PC-9 (cell line): ENCODE data around the gene PMPCA. TPM values are rescaled to one million over a fixed set of nuclear protein-coding genes. Genes with fewer than 3 reads are reported as not detected.

Source experiments
- BruUV-seq: library from RNA; stranded (reverse); fragments of 400-500 nt; replicated peaks from 2 replicates; lab custom pipeline; 2021; lab: Mats Ljungman, UMichigan
- CTCF ChIA-PET: fragments of 300-600 bp; sonication (Branson Sonifier 250); formaldehyde crosslinking; loops from one replicate; lab custom pipeline; 2022; ENCODE audit warnings: antibody characterized with exemption; lab: Charles Lee
- POLR2A ChIA-PET: fragments of 300-600 bp; sonication (Branson Sonifier 250); formaldehyde crosslinking; loops from one replicate; lab custom pipeline; 2022; ENCODE audit warnings: antibody characterized with exemption; ENCODE audit not compliant: unreplicated experiment; lab: Charles Lee
- DNase-seq, 2 experiments: peaks; one replicate each; pipeline versions ENCODE4 v3.0.0 to v3.0.0-alpha.2; 2015 to 2022; ENCODE audit warnings: mixed read lengths in 1 of 2
- H2AFZ ChIP-seq: fragments of 200-600 bp; sonication (generic); 2 replicates; pipeline ENCODE4 v1.8.1; 2017; ENCODE audit warnings: antibody characterized with exemption
- H3F3A ChIP-seq: fragments of 200-600 bp; sonication (generic); 2 replicates; pipeline ENCODE4 v1.8.1; 2017; ENCODE audit warnings: antibody characterized with exemption, mild to moderate bottlenecking, low read depth; ENCODE audit not compliant: insufficient read depth
- H3K27ac ChIP-seq: fragments of 200-600 bp; sonication (generic); 2 replicates; pipeline ENCODE4 v1.6.1; 2016; ENCODE audit warnings: mixed run types
- H3K27me3 ChIP-seq: fragments of 200-600 bp; sonication (generic); 2 replicates; pipeline ENCODE4 v1.6.1; 2016; ENCODE audit warnings: low read depth, mixed run types; ENCODE audit not compliant: insufficient read depth
- H3K36me3 ChIP-seq: fragments of 200-600 bp; sonication (generic); 2 replicates; pipeline ENCODE4 v1.6.1; 2016; ENCODE audit warnings: low read depth, mixed run types
- H3K4me1 ChIP-seq: fragments of 200-600 bp; sonication (generic); replicated peaks from 2 replicates; pipeline ENCODE4 v1.6.1; 2016; ENCODE audit warnings: mixed run types; ENCODE audit not compliant: insufficient read depth
- H3K4me2 ChIP-seq: fragments of 200-600 bp; sonication (generic); 2 replicates; pipeline ENCODE4 v1.6.1; 2017; ENCODE audit warnings: mixed run types
- H3K4me3 ChIP-seq: fragments of 200-600 bp; sonication (generic); 2 replicates; pipeline ENCODE4 v1.6.1; 2016; ENCODE audit warnings: mixed run types
- H3K79me2 ChIP-seq: fragments of 200-600 bp; sonication (generic); 2 replicates; pipeline ENCODE4 v1.6.1; 2017; ENCODE audit warnings: low read depth, mixed run types
- H3K9me2 ChIP-seq: fragments of 200-600 bp; sonication (generic); 2 replicates; pipeline ENCODE4 v1.8.1; 2017; ENCODE audit warnings: mild to moderate bottlenecking; ENCODE audit not compliant: insufficient read depth
- H3K9me3 ChIP-seq: fragments of 200-600 bp; sonication (generic); 2 replicates; pipeline ENCODE4 v1.8.1; 2016; ENCODE audit warnings: low read depth; ENCODE audit not compliant: insufficient read depth
- H4K20me1 ChIP-seq: fragments of 200-600 bp; sonication (generic); 2 replicates; pipeline ENCODE4 v1.8.1; 2017; ENCODE audit not compliant: insufficient read depth
- EZH2 ChIP-seq: fragments of 200-600 bp; sonication (generic); IDR thresholded peaks from 2 replicates; pipeline ENCODE4 v1.8.0; 2017; ENCODE audit warnings: antibody characterized with exemption, low read depth
- intact Hi-C: fragments of 100-400 bp; cut with micrococcal nuclease; formaldehyde crosslinking; loops from one replicate; pipeline ENCODE4 v1.10.0; 2022; ENCODE audit not compliant: unreplicated experiment
- total RNA-seq: library from RNA; stranded (reverse); gene quantifications from 2 replicates; pipeline ENCODE4 v1.2.3, GENCODE V29; 2021
- TF ChIP-seq, protein P1 (sequence below): fragments of 200-600 bp; sonication (generic); conservative IDR thresholded peaks from 2 replicates; pipeline ENCODE4 v1.6.1; 2017; ENCODE audit warnings: mixed run types, antibody characterized with exemption, mild to moderate bottlenecking, moderate library complexity

The PMPCA gene
- total RNA-seq, 1 experiment from 2014 or later = 78.1 TPM

DNA sequence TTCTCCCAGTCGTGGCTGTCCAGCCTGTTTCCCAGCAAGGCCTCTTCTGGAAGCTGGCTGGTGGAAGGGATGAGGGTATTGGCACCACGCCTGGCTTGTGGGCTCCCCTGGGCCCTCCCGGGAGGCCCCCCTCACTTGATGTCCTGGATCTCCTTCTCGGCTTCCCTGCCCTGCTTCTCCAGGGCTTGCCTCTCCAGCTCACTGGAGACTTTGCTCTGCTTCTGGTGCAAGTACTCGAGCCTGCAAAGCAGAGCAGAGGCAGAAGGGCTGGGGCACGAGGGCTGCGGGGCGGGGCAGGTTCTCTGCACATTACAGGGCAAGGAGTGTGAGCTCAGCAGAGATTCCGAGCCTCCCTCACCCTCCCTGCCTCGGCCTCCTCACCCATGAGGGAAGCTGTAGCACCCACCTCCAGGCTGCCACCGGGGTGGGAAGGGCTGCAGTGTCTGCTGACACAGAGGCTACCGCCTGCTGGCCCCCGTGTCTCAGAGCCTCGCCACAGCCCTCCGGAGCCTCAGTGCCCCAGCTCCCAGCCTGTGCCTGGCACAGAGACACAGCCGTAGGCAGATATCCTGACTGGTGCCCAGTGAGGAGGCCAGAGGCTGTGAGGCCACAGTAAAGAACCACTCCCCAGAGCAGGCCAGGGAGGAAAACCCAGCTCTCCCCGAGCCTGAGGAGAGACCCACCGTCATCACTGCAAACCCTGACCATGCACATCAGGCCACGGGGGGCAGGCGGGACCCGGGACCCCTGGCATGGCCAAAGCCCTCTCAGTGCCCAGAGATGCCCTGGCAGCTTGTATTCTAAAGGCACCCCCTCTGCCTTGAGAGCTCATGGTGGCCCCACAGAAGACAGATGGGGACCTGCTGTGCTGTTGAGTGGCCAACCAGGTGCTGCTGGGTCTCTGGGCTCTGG lies 17.7 kb upstream of the PMPCA start:
- Histone ChIP-seq H3K4me1 (no peaks in the 10 kb centered on the region), H3K9me3 (no peaks in the 10 kb centered on the region), H2AFZ (no peak overlapping the region), H4K20me1 (no peaks in the 10 kb centered on the region), H3K9me2 (no peaks in the 10 kb centered on the region), H3K27ac (no peak overlapping the region), H3K36me3 (peaks cover 13% of the 10 kb centered on the region; the same call in 1 of the 2 replicates), H3F3A (no peaks in the 10 kb centered on the region), H3K4me3 (no peak overlapping the region), H3K79me2 (peaks cover 2% of the 10 kb centered on the region; the same call in 1 of the 2 replicates), H3K4me2 (no peak overlapping the region), H3K27me3 (no peaks in the 10 kb centered on the region)
- intact Hi-C loops = no loop called here
- no peak for TF ChIP-seq EZH2
- TF ChIP-seq, protein P1, sequence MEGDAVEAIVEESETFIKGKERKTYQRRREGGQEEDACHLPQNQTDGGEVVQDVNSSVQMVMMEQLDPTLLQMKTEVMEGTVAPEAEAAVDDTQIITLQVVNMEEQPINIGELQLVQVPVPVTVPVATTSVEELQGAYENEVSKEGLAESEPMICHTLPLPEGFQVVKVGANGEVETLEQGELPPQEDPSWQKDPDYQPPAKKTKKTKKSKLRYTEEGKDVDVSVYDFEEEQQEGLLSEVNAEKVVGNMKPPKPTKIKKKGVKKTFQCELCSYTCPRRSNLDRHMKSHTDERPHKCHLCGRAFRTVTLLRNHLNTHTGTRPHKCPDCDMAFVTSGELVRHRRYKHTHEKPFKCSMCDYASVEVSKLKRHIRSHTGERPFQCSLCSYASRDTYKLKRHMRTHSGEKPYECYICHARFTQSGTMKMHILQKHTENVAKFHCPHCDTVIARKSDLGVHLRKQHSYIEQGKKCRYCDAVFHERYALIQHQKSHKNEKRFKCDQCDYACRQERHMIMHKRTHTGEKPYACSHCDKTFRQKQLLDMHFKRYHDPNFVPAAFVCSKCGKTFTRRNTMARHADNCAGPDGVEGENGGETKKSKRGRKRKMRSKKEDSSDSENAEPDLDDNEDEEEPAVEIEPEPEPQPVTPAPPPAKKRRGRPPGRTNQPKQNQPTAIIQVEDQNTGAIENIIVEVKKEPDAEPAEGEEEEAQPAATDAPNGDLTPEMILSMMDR = no peak
- BruUV-seq = no TSS peak
- CTCF ChIA-PET = no interaction called here
- POLR2A ChIA-PET = interaction anchor here (0.6 kb wide), 1 partner anchor 30 kb away, joined by 6 read pairs; no protein-coding TSS in a partner anchor
- DNase-seq = no peak

DNA sequence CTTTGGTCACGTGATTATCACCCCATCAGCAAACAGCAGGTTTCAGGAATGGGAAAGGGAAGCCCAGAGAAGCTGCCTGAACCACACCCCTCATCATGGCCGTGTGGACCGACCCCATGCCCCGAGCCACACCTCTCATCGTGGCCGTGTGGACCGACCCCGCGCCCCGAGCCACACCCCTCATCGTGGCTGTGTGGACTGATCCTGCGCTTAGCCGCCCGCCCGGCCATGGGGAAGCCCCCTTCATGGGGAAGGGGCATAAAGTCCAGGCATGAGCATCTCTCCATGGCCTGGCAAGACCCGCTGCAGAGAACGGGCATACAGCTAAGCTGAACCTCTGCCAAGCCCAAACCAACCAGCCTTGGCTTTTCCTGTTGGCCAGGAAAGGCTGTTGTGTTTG lies 16.9 kb upstream of the PMPCA start:
- Histone ChIP-seq H3K4me1 (peaks cover 2% of the 10 kb centered on the region), H3K27ac (no peak overlapping the region), H2AFZ (no peak overlapping the region), H3K36me3 (peaks cover 13% of the 10 kb centered on the region; the same call in 1 of the 2 replicates), H3K79me2 (peaks cover 9% of the 10 kb centered on the region), H3F3A (no peaks in the 10 kb centered on the region), H3K9me2 (no peaks in the 10 kb centered on the region), H3K4me3 (no peak overlapping the region), H4K20me1 (peaks cover 4% of the 10 kb centered on the region), H3K4me2 (no peak overlapping the region), H3K27me3 (no peaks in the 10 kb centered on the region), H3K9me3 (no peaks in the 10 kb centered on the region)
- no peak for TF ChIP-seq EZH2
- TF ChIP-seq, protein P1 = no peak
- BruUV-seq = no TSS peak
- intact Hi-C loops = no loop called here
- CTCF ChIA-PET = interaction anchor here (0.6 kb wide), 1 partner anchor 32 kb away, joined by 3 read pairs; no protein-coding TSS in a partner anchor
- no peak for DNase-seq
- POLR2A ChIA-PET = no interaction called here

- Histone ChIP-seq H3K4me3 (no peak overlapping the region), H4K20me1 (peaks cover 11% of the 10 kb centered on the region), H3K9me3 (no peaks in the 10 kb centered on the region), H3K27me3 (no peaks in the 10 kb centered on the region), H3K4me1 (peaks cover 7% of the 10 kb centered on the region), H2AFZ (no peak overlapping the region), H3K79me2 (peaks cover 18% of the 10 kb centered on the region), H3F3A (no peaks in the 10 kb centered on the region), H3K9me2 (no peaks in the 10 kb centered on the region), H3K27ac (no peak overlapping the region), H3K4me2 (no peak overlapping the region), H3K36me3 (peaks cover 13% of the 10 kb centered on the region; the same call in 1 of the 2 replicates)
- intact Hi-C loops = no loop called here
- ChIA-PET CTCF (no interaction called here), POLR2A (no interaction called here)
- TF ChIP-seq, protein P1 = no peak
- no TSS peak for BruUV-seq
- DNase-seq = no peak
Measured at GRCh38 chr9:136394312-136395019, 16.0 kb upstream of the PMPCA start.
